Ovary (tissue), 9 donors: ENCODE measurements around the gene C9orf153. TPM values are rescaled to one million over a fixed set of nuclear protein-coding genes. Genes with fewer than 3 reads are reported as not detected.

ENCODE experiments used
- DNase-seq, 5 donors: peaks; one replicate each; pipeline ENCODE4 v3.0.0-alpha.2; 2019 to 2020
- H3K27ac ChIP-seq, 2 donors: fragments of 200-600 bp; one replicate each; pipeline versions ENCODE4 v1.5.1 to v1.8.0; 2019 to 2022
- H3K27me3 ChIP-seq: fragments of 200-600 bp; one replicate; pipeline ENCODE4 v1.8.0; 2022
- H3K36me3 ChIP-seq: fragments of 200-600 bp; sonication (generic); one replicate; pipeline ENCODE4 v1.5.1; 2019
- H3K4me1 ChIP-seq: one replicate; pipeline ENCODE4 v1.8.1; 2013; ENCODE audit warnings: mild to moderate bottlenecking, moderate library complexity; ENCODE audit not compliant: insufficient read depth
- H3K4me3 ChIP-seq: fragments of 200-600 bp; sonication (generic); one replicate; pipeline ENCODE4 v1.5.1; 2017
- H3K9me3 ChIP-seq, 2 donors: fragments of 200-600 bp in 1 of 2; sonication (generic) in 1 of 2; one replicate each; pipeline versions ENCODE4 v1.5.1 to v1.8.1; 2013 to 2019; ENCODE audit warnings: mild to moderate bottlenecking in 1 of 2, moderate library complexity in 1 of 2
- EP300 ChIP-seq: sonication (generic); formaldehyde crosslinking; IDR thresholded peaks from one replicate; pipeline ENCODE4 v1.6.1; 2017; ENCODE audit warnings: antibody characterized with exemption
- POLR2A ChIP-seq: fragments of 450-650 bp; IDR thresholded peaks from one replicate; pipeline ENCODE4 v1.6.1; 2017; ENCODE audit warnings: antibody characterized with exemption, mild to moderate bottlenecking, moderate library complexity
- WGBS, 3 donors: extraction: QIAGEN DNeasy Blood & Tissue Kit in 1 of 3; methylation state at CpG; one replicate each; pipeline versions ENCODE4 v1.1.5 to v1.1.7; 2013 to 2017; 5-methylcytosine and 5-hydroxymethylcytosine counted together
- intact Hi-C, 4 donors: fragments of 100-400 bp; cut with DNase I; formaldehyde crosslinking; loops; one replicate each; pipeline versions ENCODE4 v1.11.0 to v1.15.1; 2022 to 2023
- polyA plus RNA-seq, 2 donors: library from polyadenylated mRNA; stranded (reverse); fragments of 200-250 nt in 1 of 2; fragments of 350-450 nt in 1 of 2; fragmentation: Illumina TruSeq in 1 of 2; extraction: RNeasy Lipid Tissue Mini Kit (QIAGEN cat#74804) in 1 of 2; gene quantifications; one replicate each; pipeline ENCODE4 v1.2.3, GENCODE V29; 2013 to 2014
- small RNA-seq: library from RNA; depleted of rRNA; stranded (forward); fragments of <200 nt; gene quantifications from one replicate; pipeline ENCODE3, GENCODE V24; 2016
- total RNA-seq, 7 donors: library from RNA; depleted of rRNA in 2 of 7; stranded (reverse); fragments of >200 nt in 2 of 7; fragmentation: NEBNext Ultra II Directional in 3 of 7; extraction: Animal tissue kit (Norgen Biotek cat#: 25700) in 3 of 7; gene quantifications; one replicate each; pipeline versions ENCODE4 v1.1.0 to v1.2.4, GENCODE V29; 2016 to 2023
- TF ChIP-seq, protein P1 (sequence below), 3 donors: fragments of 450-650 bp in 2 of 3; fragments of 200-600 bp in 1 of 3; IDR thresholded peaks; one replicate each; pipeline versions ENCODE4 v1.5.1 to v1.8.0; 2016 to 2022; ENCODE audit warnings: antibody characterized with exemption in 3 of 3, mild to moderate bottlenecking in 1 of 3
- donor health status: DM: no; HTN: no; CAD: no; lungs with moderate emphysema.
- donor health status: DM: no; HTN: no; CAD: no.
- donor health status: Bipolar disorder and iron deficiency.
- donor health status: DM: yes; HTN: yes; CAD: no.
- donor health status: DM: no; HTN: no; CAD: no.
- donor health status: DM: yes; HTN: yes; CAD: no.

Gene C9orf153
- total and polyA plus RNA-seq, 9 donors, result 0.06 to 0.68 (median 0.32) TPM; not detected in 2

GRCh38 chr9:86175223-86175622 is 84.2 kb downstream of the C9orf153 start:
- 89 to 93% (median 92%) methylated on average over 5 of the region's 5 CpGs for WGBS, 3 donors

More at GRCh38 chr9:86175223-86175622, 84.2 kb downstream of the C9orf153 start:
- Histone ChIP-seq H3K9me3 (no peaks in the 10 kb centered on the region), H3K4me1 (no peaks in the 10 kb centered on the region), H3K27me3 (no peaks in the 10 kb centered on the region), H3K4me3 (no peak overlapping the region), H3K36me3 (no peaks in the 10 kb centered on the region), H3K27ac (no peak overlapping the region)
- intact Hi-C loops, result no loop called here
- DNase-seq, result no peak
- TF ChIP-seq, protein P1, sequence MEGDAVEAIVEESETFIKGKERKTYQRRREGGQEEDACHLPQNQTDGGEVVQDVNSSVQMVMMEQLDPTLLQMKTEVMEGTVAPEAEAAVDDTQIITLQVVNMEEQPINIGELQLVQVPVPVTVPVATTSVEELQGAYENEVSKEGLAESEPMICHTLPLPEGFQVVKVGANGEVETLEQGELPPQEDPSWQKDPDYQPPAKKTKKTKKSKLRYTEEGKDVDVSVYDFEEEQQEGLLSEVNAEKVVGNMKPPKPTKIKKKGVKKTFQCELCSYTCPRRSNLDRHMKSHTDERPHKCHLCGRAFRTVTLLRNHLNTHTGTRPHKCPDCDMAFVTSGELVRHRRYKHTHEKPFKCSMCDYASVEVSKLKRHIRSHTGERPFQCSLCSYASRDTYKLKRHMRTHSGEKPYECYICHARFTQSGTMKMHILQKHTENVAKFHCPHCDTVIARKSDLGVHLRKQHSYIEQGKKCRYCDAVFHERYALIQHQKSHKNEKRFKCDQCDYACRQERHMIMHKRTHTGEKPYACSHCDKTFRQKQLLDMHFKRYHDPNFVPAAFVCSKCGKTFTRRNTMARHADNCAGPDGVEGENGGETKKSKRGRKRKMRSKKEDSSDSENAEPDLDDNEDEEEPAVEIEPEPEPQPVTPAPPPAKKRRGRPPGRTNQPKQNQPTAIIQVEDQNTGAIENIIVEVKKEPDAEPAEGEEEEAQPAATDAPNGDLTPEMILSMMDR (IDR thresholded peaks at IDR 0.05), result no peak
- no peak for TF ChIP-seq EP300
- no peak for TF ChIP-seq POLR2A

Small RNA genes within 50 kb of the gene (small RNA-seq; reads per million reads assigned to genes)
- gene AL137849.1 (not detected), gene RN7SKP264 (not detected)

Other genes starting within 250 kb of the C9orf153 start
- gene GOLM1, start 160.1 kb downstream of the C9orf153 start, total RNA-seq, result 10 to 100 TPM; 17.5 to 40.6 (median 36.4) TPM
- gene GOLM1, start 160.1 kb downstream of the C9orf153 start, polyA plus RNA-seq, result 10 to 100 TPM; 31.1 to 76.7 TPM
- gene ISCA1, start 22.9 kb upstream of the C9orf153 start, total RNA-seq, result 10 to 100 TPM; 22.5 to 35.4 (median 31.7) TPM
- 10 to 100 TPM; 36.8 to 48.6 TPM for gene ISCA1, start 22.9 kb upstream of the C9orf153 start, polyA plus RNA-seq
- 10 to 100 TPM; 16.1 to 30.0 (median 18.5) TPM for gene TUT7, start 94.8 kb upstream of the C9orf153 start, total RNA-seq
- 10 to 100 TPM; 10.5 to 16.2 TPM for gene TUT7, start 94.8 kb upstream of the C9orf153 start, polyA plus RNA-seq